NCI-H446 treated with DMSO at 0.1 percent for 48 hours (cell line): ENCODE measurements around the gene MLST8.

ENCODE experiments used
- DNase-seq: peaks from one replicate; lab custom pipeline; 2025; lab: John Stamatoyannopoulos, UW

Gene MLST8

DNA sequence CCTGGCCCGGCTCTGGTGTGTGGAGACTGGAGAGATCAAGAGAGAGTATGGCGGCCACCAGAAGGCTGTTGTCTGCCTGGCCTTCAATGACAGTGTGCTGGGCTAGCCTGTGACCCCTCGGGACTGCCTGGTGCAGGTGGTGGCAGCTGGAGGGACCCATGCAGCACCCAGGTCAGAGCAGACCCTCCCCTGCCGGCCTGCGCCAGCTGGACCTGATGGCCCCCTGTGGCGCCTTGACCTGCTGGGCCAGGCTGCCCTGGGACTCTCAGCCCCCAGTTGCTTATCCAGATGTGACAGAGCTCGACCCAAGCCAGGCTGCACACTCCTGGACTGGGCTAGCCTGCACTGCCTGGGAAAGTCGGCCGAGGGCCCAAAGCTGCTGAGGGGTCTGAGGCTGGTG, 3.5 kb downstream of the MLST8 start:
- no peak for DNase-seq

DNA sequence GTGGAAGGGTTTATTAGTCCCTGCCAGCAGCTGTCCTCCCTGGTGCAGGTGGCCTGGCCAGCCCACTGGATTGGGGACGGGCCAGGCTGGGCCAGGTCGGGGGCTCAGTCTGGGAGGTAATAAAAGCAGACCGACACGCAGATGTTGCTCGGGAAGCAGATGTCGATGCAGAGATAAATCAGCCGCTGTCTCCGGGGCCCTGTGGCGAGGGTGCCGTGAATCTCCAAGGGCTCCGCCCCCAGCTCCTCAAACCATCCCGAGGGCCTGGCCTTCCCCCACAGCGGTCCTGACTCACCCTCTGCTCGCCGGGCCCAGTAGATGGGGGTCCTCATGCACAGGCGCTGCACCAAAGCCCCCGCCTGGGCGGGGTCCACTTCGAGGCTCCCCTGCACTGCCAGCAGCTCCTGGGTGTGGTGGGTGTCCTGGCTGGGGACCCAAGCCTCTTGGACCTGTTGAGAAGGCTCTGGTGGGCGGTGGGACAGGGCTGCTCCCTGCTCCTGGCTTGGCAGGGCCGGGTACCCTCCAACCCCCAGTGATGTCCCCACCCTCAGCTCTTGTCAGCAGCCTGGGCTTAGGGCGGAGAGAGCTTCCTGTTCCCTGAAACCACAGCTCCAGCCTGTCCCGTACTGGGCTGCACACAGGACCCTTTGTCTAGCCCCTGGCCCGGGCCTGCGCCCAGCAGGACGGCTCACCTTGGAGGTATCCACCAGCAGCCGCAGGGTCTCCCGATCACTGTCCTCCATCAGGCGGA, 4.2 kb downstream of the MLST8 start:
- DNase-seq = no peak

DNA sequence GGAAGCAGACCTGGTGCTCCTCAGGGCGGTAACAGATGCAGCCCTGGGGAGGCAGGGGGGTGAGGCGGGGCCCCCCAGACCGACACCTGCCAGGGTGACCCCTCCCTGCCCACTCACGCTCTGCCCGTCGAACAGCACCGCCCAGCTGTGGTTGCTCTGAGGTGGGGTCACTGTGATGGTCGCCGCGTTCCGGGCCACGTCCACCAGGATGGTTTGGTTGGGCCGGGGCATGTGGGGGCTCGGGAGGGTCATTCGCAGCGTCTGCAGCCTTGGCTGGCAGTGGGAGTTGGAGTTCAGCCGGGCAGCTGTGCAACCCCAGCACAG, 4.7 kb downstream of the MLST8 start:
- DNase-seq = no peak

DNA sequence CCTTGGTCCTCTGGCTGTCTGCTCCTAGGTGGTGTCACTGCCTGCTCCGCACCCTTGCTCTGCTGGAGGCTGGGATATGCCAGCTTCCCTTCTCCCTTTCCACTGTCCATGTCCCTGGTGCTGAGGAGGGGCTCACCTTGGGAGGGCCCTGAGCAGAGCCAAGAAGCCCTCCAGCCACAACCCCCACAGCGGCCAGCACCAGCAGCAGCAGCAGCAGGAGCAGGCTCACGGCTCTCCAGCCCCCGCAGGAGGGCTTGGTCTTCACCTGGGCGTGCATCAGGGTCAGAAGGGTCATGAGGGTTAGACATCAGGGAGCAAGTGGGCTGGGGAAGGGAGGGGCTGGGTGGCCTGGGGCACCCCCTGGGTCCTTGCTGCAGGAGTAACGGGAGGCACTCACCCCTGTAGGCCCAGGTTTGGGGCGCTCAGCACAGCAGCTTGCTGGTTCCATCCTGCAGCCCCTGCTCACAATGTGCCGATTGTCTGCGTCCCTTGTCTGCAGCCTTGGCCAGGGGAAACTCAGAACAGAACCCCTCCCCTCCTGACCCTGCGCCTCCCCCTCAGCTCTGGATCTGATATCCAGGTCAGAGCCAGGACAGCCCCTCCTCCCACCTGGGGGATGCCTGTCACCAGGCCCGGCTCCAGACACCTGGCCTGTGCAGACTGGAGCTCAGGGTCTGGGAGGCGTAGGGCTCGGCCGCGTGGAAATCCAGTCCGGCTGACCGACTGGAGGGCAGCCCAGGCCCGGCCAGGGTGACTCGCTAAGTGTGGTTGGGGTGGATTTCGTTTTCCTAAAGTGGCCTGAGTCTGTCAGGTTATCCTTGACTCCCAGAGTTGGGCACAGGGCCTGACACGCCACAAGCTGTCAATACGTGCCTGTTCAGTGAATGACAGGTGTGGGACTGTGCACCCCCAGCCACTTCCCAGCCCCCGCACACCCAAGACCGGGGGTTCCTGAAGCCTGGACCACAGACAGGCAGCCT, 5.4 kb downstream of the MLST8 start, which contains the start of gene BRICD5:
Gene BRICD5, minus strand, starts transcription at position 478 of the 980 bp plus-strand sequence. Its CDS starts 30 bp downstream, at position 448.
- DNase-seq = no peak

DNA sequence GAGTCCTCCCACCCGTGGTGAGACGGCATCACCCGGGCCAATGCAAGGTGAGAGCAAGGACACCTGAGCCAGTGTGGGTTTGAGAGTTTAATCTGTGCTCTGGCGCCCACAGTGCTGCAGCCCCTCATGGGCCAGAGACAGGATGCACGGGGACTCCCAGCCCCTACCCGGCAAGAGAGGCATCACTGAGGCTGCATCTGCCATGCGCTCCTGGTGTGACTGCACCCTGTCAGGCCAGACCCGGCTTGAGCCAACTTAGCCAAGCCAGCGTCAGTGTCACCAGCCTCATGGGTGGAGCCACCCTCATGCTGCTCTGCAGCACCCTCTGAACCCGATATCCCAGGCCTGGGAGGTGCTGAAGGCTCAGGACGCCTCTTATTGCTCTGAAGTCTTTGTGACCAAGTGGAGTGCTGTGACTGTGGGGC, 6.7 kb downstream of the MLST8 start:
- no peak for DNase-seq

DNA sequence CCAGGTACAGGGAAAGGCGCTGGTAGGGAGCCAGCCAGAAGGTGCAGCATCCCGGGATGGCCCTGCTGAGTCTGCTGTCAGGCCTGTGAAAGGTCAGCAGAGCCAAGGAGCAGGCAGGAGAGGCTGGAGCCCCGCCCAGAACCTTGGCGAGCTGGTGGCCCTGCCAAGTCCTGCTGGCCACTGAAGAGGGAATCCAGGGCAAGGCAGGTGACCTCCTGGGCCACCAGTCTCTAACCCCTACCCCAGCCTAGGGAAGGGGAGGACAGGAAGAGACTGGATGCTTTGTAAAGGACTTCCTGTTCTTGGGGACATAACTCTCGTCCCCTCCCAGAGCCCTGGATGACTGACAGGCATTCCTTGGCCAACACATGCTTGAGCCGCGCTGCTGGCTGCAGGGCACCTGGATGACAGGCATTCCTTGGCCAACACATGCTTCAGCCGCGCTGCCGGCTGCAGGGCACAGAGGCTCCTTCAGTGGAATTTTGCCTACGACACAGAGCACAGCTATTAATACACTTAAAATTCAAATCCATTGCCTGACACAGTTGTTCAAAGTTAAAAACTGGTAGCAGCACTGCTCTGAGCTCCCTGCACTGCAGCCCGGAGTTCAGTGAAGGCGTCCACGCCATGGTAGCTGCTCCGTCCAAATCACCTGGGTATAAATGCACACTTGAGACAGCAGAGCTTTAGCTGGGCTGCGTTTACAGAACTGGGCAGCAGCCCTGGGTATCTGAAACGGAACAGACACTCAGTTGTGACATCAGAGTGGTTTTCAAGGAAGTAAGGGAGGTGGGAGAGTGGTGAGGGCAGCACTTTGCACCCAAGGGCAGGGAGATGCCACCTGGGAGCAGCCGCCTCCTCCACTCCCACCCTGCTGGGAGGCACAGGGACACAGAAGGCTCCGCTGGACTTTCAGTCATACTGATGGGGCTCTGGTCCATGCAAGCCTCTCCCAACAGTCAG, 7.4 kb downstream of the MLST8 start:
- no peak for DNase-seq

DNA sequence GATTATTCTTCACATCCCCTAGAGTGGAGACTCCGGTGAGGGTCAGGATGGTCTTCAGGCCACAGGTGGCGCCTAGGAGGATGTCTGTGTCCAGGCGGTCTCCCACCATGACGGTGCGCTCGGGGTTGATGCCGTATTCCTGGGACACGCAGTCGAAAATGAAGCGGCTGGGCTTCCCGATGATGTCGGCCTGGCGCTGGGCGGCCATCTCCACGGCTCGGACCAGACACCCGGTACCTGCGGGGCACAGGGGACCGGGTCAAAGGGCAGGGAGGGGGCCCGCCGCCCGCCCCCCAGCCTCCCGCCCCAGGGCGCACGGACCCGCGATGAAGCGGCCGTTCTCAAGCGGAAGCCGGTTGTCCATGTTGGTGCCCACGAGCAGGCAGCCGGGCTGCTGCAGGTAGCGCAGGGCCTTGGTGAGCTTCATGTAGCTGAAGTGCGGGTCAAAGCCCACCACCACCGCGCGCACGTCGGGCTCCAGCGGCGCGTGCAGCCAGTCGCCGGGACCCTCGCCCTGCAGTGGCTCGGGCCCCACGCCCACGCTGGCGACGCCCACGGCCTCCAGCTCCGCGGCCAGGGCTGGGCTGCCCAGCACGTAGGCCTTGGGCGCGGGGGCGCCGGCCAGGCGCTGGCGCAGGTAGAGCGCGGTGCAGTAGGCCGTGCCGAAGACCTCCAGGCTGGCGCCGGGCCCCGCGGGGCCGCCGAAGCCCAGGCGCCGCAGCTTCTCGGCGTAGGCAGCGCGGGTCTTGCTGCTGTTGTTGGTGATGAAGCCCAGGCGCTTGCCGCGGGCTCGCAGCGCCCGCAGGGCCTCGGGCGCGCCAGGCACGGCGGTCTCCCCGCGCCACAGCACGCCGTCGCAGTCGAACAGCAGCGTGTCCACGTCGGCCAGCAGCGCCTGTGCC, 8.8 kb downstream of the MLST8 start:
- DNase-seq = no peak

DNA sequence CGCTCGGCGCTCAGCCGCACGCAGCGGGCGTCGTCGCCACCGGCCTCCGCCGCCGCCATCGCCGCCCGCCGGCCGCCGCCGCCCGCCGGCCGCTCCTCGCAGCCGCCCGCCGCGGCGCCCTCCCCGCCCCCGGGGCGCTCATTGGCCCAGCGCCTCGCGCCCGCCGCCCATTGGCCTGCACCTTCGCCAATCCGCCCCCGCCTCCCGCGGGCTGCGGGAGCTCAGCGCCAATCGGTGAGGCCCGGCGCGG, 9.4 kb downstream of the MLST8 start, which contains the start of gene PGP:
Gene PGP, minus strand, starts transcription at position 122 of the 250 bp plus-strand sequence. Its CDS starts 63 bp downstream, at position 59.
- DNase-seq = no peak

DNA sequence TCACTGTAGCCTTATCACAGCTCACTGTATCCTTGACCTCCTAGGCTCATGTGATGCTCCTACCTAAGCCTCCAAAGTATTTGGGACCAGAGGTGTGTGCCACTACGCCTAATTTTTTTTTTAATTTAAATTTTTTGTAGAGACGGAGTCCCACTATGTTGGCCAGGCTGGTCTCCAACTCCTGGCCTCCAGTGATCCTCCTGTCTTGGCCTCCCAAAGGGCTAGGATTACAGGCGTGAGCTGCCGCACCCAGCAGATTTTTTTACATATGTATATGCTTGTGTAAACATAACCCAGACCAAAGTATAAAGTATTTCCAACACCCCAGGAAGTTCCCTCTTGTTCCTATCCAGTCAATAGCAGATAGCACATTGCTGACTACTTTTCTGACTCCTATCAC, 11.1 kb downstream of the MLST8 start:
- DNase-seq = no peak

DNA sequence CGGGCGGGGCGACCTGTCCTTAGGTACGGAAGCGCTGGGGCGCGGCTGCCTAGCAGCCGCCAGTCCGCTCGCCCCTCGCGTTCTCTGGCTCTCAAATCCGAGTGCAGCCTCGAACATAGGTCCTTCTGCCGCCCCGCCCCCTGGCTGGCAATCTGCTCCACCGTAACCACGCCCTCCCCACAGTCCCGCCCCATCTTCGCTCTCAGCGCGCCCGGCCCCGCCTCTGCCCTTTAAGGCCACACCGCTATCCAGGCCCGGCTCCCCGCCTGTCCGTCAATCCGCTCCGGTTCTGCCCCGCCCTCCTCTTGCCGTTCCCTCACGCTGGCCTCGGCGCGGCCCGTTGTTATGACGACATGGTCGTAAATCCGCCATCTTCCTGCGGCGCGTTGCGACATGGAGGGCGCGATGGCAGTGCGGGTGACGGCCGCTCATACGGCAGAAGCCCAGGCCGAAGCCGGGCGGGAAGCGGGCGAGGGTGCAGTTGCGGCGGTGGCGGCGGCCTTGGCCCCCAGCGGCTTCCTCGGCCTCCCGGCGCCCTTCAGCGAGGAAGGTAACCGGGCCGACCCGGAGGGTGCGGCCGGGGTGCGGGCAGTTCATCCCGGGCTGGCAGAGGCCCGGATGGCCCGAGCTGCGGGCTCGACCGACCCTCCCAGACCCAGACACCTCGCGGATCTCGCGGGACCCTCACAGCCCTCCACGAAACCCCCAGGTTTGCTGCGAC, 18.1 kb downstream of the MLST8 start, which contains the start of gene E4F1:
Gene E4F1, plus strand, starts transcription at position 371 of the 721 bp plus-strand sequence. Its CDS starts 23 bp downstream, at position 394.
- DNase-seq = peak; percentile 97

DNA sequence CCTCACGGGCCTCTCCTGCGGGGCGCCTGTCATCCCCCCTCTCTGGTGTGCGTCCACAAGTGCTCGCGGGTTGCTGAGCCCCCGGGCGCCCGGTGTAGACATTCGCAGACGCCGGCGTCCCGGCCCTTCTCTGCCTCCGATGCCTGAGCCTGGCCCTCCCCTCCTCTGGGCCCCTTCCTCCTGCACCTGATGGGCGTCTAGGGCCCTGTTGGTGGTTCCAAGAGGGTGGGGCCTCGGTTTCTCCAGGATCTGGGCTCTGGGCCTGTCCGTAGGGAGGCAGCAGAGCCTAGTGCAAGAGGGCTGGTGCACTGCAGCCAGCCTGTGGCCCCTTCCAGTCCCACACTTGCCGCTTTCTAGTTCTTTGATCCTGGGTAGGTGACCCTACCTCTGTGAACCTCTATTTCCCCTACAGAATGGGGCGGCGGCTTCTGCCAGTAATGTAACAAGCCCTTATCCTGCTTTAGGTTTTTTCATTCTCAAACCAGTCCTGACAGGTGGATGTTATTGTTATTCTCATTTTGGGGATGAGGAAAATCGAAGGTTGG, 18.8 kb downstream of the MLST8 start:
- no peak for DNase-seq

DNA sequence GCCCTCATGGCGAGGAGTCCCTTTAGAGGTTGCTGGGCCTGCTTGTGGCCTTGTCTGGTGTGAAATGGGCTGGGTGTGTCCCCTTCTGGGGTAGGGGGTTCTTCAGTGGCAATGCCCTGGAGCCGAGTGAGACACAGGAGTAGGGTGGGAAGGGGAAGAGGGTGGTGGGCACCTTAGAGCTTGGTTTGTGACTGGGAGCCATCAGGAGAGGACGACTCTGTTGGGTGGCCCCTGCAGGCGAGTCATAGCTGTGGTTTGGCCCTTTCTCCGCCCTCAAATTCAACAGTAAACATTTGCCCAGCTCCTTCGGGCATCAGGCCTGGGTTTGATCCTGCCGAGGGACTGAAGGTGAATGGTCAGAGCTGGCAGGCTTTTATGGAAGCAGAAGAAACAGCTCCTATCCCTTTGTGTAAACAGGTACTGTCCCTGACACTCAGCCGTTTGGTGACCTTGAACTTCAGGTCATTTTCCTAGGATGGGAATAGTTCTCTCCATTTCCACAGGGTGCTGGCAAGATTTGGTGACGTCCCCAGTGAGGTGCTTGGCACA, 21.1 kb downstream of the MLST8 start:
- DNase-seq = no peak

DNA sequence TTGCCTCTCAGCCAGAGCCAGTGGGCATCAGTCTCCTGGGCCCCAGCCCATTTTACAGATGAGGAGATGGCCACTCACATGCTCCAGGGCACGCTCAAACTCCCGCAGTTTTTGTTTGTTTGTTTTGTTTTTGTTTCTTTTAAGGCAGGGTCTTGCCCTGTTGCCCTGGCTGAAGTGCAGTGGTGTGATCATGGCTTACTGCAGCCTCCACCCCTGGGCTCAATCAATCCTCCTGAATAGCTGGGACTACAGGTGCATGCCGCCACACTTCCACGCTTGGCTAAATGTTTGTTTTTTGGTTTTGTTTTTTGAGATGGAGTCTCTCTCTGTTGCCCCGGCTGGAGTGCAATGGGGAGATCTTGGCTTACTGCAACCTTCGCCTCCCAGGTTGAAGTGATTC, 21.7 kb downstream of the MLST8 start:
- no peak for DNase-seq

DNA sequence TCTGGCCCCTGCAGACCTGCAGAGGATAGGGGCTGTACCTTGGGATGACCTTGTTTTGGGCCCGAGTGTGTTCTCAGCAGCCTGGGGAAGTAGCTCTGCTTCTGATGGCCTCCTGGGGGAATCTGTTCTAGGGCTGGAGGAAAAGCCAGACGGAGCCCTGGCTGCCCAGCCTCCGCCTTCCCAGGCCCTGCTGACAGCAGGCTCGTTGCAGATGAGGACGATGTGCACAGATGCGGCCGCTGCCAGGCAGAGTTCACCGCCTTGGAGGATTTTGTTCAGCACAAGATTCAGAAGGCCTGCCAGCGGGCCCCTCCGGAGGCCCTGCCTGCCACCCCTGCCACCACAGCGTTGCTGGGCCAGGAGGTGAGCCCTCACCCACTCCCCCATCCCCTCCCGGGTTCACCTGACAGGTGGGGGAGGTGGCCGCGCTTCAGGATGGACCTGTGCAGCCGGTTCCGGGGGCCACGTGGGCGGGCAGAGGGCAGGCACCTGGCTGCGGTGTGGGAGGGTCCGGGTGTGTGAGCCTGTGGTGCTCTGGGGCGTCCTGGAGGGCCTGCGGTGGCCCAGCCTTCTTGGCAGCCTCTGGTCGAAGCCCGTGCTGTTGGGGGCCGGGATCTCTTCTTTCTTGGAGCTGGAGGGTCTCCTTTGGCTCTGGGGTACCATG, 23.0 kb downstream of the MLST8 start:
- DNase-seq = no peak

DNA sequence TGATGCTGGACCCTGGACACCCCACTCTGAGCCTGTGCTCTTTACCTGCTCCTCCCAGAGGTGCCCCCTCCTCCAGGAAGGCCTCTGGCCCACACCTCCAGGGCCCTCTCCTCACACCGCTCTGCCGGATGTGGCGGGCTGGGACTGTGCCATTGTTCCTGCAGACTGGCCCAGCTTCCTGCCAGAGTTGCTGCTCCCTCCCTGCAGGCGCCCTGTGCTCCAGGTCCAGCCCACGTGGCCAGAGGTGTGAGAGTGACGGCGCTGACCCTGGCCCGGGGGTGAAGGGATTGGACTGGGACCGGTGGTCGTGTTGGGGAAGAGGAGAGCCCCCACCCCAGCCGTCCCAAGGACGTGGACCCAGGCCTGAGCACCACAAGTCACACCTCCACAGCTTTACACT, 23.8 kb downstream of the MLST8 start:
- DNase-seq = no peak

DNA sequence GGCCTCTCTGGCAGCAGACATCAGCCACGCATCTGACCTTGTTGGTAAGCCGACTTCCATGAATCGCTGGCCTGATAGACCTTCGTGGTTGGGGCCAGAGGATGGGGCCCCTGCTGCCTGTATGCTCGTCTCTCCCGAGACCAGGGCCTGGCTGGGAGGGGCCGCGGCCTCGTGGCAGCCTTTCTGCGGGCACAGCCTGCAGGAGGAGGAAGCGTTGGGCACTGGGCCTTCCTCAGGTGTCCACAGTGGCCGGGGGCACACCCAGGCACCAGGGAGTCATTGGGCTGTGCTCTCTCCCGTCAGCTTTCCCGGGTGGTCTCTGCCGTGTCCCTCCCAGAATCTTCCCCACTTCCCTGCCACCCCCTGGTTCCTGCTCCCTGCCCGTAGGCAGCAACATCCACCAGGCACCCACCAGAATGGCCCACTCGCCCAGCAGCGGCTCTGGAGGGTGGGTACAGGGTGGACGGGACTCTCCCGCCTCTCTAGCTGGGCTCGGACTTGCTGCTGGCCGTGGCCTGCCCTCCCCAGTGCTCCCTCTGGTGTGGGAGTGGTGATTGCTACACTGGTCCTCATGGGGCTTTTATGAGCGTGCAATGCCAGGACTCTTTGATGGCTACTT, 24.5 kb downstream of the MLST8 start:
- no peak for DNase-seq

DNA sequence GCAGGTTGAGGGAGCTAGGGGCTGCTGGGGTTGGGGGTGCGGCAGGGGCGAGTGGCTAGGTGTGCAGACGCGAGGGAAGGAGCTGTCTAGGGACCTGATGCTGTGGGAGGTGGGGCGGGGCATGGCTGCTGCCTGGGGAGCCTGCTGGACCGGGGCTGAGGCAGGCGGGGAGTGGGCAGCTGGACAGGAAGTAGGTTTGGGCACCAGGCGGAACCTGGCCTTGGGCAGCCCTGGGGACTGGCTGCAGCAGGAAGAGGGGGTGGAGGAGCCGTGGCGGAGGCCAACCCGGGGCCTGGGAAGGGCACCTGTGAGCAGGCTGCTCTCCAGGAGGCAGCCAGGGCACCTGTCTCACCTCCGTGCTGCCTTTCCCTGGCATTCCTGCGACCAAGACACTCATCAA, 25.1 kb downstream of the MLST8 start:
- no peak for DNase-seq
